Measurements from ENCODE around the gene FBXL4. TPM values are rescaled to one million over a fixed set of nuclear protein-coding genes. Genes with fewer than 3 reads are reported as not detected.

The FBXL4 gene
- total RNA-seq, 4 donors from 2014 or later, result 14.5 to 26.7 (median 18.3) TPM

DNA sequence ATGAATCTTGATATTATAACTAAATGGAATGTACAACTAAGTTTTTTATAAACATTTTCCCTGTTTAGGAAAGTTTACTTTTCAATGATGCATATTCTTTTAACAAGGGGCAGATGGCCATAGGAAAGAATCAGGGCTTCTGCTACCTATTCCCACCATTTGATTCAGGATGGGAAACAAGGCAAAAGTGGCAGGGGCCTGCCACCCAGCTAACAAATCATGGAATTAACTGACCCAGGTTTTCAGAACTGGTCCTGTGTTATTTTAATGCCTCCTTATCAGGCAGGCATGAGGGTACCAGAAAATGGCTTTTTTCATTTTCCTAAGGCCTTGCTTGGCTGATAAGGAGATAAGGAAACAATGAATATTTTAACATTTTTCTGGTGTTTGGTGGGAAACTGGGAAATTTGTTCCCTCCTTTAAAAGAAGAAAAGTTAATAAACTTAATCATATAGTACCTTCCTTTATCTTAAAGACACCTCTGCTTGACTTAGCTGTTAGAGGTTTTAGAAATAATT is 106.7 kb downstream of the FBXL4 start:
- peaks cover 100% of the 10 kb centered on the region for H3K27me3 ChIP-seq
- H3K36me3 ChIP-seq, result no peaks in the 10 kb centered on the region

DNA sequence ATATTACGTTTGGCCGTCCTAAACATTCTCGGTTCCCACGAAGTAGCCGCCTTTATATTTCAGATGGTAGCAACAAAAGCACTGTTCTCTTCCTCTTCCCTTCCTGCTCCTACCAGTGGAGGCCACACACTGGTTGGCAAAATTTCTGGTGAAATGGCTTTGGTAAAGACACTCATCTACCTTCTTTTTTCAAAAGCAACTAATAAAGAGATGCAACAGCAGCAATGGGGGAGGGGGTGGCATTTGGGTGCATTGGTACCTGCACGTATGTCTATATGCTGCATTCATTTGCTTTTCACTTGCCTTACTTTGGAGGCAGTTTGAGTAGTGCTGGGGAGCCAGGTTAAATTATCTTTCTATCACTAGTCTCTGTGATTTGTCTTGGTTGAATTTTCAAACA is 107.4 kb downstream of the FBXL4 start:
- 71% methylated on average over 6 of the region's 6 CpGs for WGBS
- Histone ChIP-seq H3K9me3 (no peaks in the 10 kb centered on the region), H3K4me1 (peaks cover 24% of the 10 kb centered on the region), H3K4me3 (no peak overlapping the region), H3K27ac (no peak overlapping the region), H3K27me3 (peaks cover 100% of the 10 kb centered on the region), H3K36me3 (no peaks in the 10 kb centered on the region)
- TF ChIP-seq EP300 (IDR thresholded peaks at IDR 0.05) (no peak), POLR2A (IDR thresholded peaks at IDR 0.05) (no peak), POLR2AphosphoS5 (IDR thresholded peaks at IDR 0.05) (no peak)
- TF ChIP-seq, protein P1, sequence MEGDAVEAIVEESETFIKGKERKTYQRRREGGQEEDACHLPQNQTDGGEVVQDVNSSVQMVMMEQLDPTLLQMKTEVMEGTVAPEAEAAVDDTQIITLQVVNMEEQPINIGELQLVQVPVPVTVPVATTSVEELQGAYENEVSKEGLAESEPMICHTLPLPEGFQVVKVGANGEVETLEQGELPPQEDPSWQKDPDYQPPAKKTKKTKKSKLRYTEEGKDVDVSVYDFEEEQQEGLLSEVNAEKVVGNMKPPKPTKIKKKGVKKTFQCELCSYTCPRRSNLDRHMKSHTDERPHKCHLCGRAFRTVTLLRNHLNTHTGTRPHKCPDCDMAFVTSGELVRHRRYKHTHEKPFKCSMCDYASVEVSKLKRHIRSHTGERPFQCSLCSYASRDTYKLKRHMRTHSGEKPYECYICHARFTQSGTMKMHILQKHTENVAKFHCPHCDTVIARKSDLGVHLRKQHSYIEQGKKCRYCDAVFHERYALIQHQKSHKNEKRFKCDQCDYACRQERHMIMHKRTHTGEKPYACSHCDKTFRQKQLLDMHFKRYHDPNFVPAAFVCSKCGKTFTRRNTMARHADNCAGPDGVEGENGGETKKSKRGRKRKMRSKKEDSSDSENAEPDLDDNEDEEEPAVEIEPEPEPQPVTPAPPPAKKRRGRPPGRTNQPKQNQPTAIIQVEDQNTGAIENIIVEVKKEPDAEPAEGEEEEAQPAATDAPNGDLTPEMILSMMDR (IDR thresholded peaks at IDR 0.05), result no peak
- no peak for DNase-seq (ENCODE audit: low spot score in 2 of 2)

More for the DNA sequence above, 106.7 kb downstream of the FBXL4 start:
- TF ChIP-seq POLR2AphosphoS5 (IDR thresholded peaks at IDR 0.05) (no peak), POLR2A (IDR thresholded peaks at IDR 0.05) (no peak), EP300 (IDR thresholded peaks at IDR 0.05) (no peak)
- TF ChIP-seq, protein P1 (IDR thresholded peaks at IDR 0.05), result no peak
- Histone ChIP-seq H3K9me3 (no peaks in the 10 kb centered on the region), H3K4me1 (peaks cover 23% of the 10 kb centered on the region), H3K4me3 (no peak overlapping the region), H3K27ac (no peak overlapping the region)
- no peak for DNase-seq (ENCODE audit: low spot score in 2 of 2)

DNA sequence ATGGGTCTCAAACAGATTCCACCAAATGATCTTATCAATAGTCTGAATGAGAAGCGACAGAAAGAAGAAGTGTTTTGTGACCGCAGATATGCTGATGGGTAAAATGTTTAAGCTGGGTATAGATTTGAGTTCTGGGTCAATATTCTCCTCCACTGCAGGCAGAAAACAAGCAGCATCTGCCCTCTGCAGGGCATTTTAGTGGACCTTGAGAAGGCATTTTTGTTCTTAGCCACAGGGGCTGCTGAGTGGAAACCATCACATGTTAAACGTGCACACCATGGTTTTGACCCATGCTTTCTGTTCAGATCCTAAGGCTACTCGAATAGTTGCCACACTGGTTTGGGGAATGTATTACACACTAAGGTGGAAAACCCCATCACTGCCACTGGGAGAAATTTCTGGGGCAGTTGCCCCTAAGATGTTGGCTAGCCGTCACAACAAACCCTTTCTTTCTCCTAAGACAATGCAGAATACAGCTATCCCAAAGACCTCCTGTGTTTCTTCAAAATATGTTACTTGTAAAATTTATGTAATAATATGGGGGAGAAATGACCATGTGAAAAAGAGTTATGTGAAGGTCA is 107.9 kb downstream of the FBXL4 start:
- no peak overlapping the region for H3K4me3 ChIP-seq
- H3K4me1 ChIP-seq, result peaks cover 24% of the 10 kb centered on the region
- DNase-seq (ENCODE audit: low spot score in 2 of 2), result no peak
- WGBS, result 51% methylated on average over 5 of the region's 5 CpGs
- TF ChIP-seq, protein P1 (IDR thresholded peaks at IDR 0.05), result no peak
- TF ChIP-seq POLR2A (IDR thresholded peaks at IDR 0.05), result no peak
- TF ChIP-seq POLR2AphosphoS5 (IDR thresholded peaks at IDR 0.05), result no peak
- no peak for TF ChIP-seq EP300 (IDR thresholded peaks at IDR 0.05)
- H3K36me3 ChIP-seq, result no peaks in the 10 kb centered on the region
- peaks cover 99% of the 10 kb centered on the region for H3K27me3 ChIP-seq
- H3K27ac ChIP-seq, result no peak overlapping the region
- H3K9me3 ChIP-seq, result no peaks in the 10 kb centered on the region

DNA sequence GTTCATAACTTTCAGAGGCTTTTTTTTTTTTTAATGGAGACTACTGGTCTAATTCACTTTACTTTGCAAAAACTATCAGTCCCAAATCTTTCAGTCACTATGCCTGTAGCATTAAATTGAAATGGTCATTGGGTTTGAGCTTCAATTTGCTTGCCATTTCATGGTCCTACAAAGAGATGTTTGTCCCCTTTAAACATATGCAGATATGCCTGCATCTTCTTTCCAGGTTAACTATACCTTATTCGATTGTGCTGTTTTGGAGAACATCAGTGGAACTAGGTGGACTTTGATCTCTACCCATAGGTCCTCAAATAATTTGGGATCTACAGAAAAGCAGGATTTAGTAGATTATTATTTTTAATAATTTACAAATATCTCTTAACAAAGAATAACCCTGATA is 108.8 kb downstream of the FBXL4 start:
- Histone ChIP-seq H3K9me3 (no peaks in the 10 kb centered on the region), H3K27ac (no peak overlapping the region), H3K36me3 (no peaks in the 10 kb centered on the region), H3K4me1 (peaks cover 25% of the 10 kb centered on the region), H3K4me3 (no peak overlapping the region), H3K27me3 (peaks cover 99% of the 10 kb centered on the region)
- TF ChIP-seq POLR2AphosphoS5 (IDR thresholded peaks at IDR 0.05), result no peak
- TF ChIP-seq EP300 (IDR thresholded peaks at IDR 0.05), result no peak
- TF ChIP-seq POLR2A (IDR thresholded peaks at IDR 0.05), result no peak
- TF ChIP-seq, protein P1 (IDR thresholded peaks at IDR 0.05), result no peak
- WGBS, result 35% methylated on average over 1 of the region's 1 CpG
- DNase-seq (ENCODE audit: low spot score in 2 of 2), result no peak

DNA sequence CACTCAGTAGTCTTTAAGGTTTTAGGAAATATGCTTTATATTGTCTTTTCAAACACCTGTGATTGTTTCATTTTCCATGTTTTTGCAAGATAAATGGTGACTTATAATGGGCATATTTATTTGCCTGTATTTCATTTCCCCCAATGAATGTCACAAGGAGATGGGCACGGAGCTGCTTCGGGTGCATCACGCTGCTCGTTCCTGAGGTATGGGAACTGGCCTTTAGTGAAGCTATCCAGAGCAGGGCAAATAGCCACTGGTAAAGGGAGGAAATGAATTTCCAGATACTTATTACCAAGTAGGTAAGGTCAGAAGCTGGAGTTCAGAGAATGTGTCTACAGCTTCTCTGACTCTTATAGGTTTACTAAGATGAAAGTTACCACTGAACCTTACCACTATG is 109.7 kb downstream of the FBXL4 start:
- 58% methylated on average over 4 of the region's 4 CpGs for WGBS
- Histone ChIP-seq H3K27ac (no peak overlapping the region), H3K9me3 (no peaks in the 10 kb centered on the region), H3K27me3 (peaks cover 97% of the 10 kb centered on the region), H3K36me3 (no peaks in the 10 kb centered on the region), H3K4me3 (no peak overlapping the region), H3K4me1 (peaks cover 30% of the 10 kb centered on the region)
- no peak for TF ChIP-seq POLR2AphosphoS5 (IDR thresholded peaks at IDR 0.05)
- TF ChIP-seq, protein P1 (IDR thresholded peaks at IDR 0.05), result no peak
- no peak for TF ChIP-seq POLR2A (IDR thresholded peaks at IDR 0.05)
- TF ChIP-seq EP300 (IDR thresholded peaks at IDR 0.05), result no peak
- no peak for DNase-seq (ENCODE audit: low spot score in 2 of 2)
